ENCODE measurements around the gene PRCP.
"Not testable (repeated sequence)": the region's sequence is repeated elsewhere in the genome, so short reads cannot be mapped to it uniquely, and the experiment has no call there.

PRCP gene

GRCh38 chr11:82871646-82872045 lies 28.6 kb downstream of the PRCP start:
- DNase-seq (ENCODE audit: low spot score), result no peak

- no peak for DNase-seq (ENCODE audit: low spot score)
Observed at GRCh38 chr11:82869657-82870056, 30.6 kb downstream of the PRCP start.

GRCh38 chr11:82867495-82868082 lies 32.6 kb downstream of the PRCP start:
- DNase-seq (ENCODE audit: low spot score), result peak; percentile 67

GRCh38 chr11:82865841-82866240 lies 34.4 kb downstream of the PRCP start:
- DNase-seq (ENCODE audit: low spot score), result no peak

- DNase-seq (ENCODE audit: low spot score), result no peak
Observed at GRCh38 chr11:82864268-82864667, 36.0 kb downstream of the PRCP start.

GRCh38 chr11:82863209-82863608 lies 37.0 kb downstream of the PRCP start:
- no peak for DNase-seq (ENCODE audit: low spot score)

- no peak for DNase-seq (ENCODE audit: low spot score)
Observed at GRCh38 chr11:82862379-82862778, 37.9 kb downstream of the PRCP start.

- no peak for DNase-seq (ENCODE audit: low spot score)
Observed at GRCh38 chr11:82859750-82860149, 40.5 kb downstream of the PRCP start.

GRCh38 chr11:82858556-82859091 lies 41.6 kb downstream of the PRCP start:
- no peak for DNase-seq (ENCODE audit: low spot score)

GRCh38 chr11:82858133-82858532 lies 42.1 kb downstream of the PRCP start:
- DNase-seq (ENCODE audit: low spot score), result no peak

- DNase-seq (ENCODE audit: low spot score), result no peak
Observed at GRCh38 chr11:82857145-82857544, 43.1 kb downstream of the PRCP start.

GRCh38 chr11:82855616-82856015 lies 44.6 kb downstream of the PRCP start:
- DNase-seq (ENCODE audit: low spot score), result no peak

GRCh38 chr11:82854916-82855315 lies 45.3 kb downstream of the PRCP start:
- not testable (repeated sequence) for DNase-seq (ENCODE audit: low spot score)

GRCh38 chr11:82854242-82854641 lies 46.0 kb downstream of the PRCP start:
- no peak for DNase-seq (ENCODE audit: low spot score)

- no peak for DNase-seq (ENCODE audit: low spot score)
Observed at GRCh38 chr11:82848829-82849228, 51.4 kb downstream of the PRCP start.

- DNase-seq (ENCODE audit: low spot score), result no peak
Observed at GRCh38 chr11:82845356-82846353, 54.6 kb downstream of the PRCP start.

- no peak for DNase-seq (ENCODE audit: low spot score)
Observed at GRCh38 chr11:82843057-82843795, 57.0 kb downstream of the PRCP start.

- DNase-seq (ENCODE audit: low spot score), result no peak
Observed at GRCh38 chr11:82842019-82842418, 58.2 kb downstream of the PRCP start.

GRCh38 chr11:82837650-82838049 lies 62.6 kb downstream of the PRCP start:
- DNase-seq (ENCODE audit: low spot score), result no peak

- no peak for DNase-seq (ENCODE audit: low spot score)
Observed at GRCh38 chr11:82832983-82833382, 67.2 kb downstream of the PRCP start.

- no peak for DNase-seq (ENCODE audit: low spot score)
Observed at GRCh38 chr11:82831364-82831763, 68.9 kb downstream of the PRCP start.

- no peak for DNase-seq (ENCODE audit: low spot score)
Observed at GRCh38 chr11:82830746-82831145, 69.5 kb downstream of the PRCP start.

All from left forelimb (tissue), 1 donor.